Endodermal cell (in vitro differentiated cells): Measurements from ENCODE around the gene TRIM13. TPM values are rescaled to one million over a fixed set of nuclear protein-coding genes. Genes with fewer than 3 reads are reported as not detected.
A peak's percentile ranks its signal among the peaks of the same experiment; 100 is the strongest.

Experiments
- DNase-seq: peaks from one replicate; pipeline ENCODE4 v3.0.0-alpha.2; 2017
- H3K27ac ChIP-seq: 2 replicates; pipeline ENCODE4 v1.5.1; 2013; ENCODE audit warnings: mild to moderate bottlenecking, low read depth, low read length, moderate library complexity
- H3K27me3 ChIP-seq: 2 replicates; pipeline ENCODE4 v1.6.1; 2013; ENCODE audit warnings: mild to moderate bottlenecking, low read length, moderate library complexity; ENCODE audit not compliant: insufficient read depth, control insufficient read depth, poor library complexity, severe bottlenecking
- H3K36me3 ChIP-seq: 2 replicates; pipeline ENCODE4 v1.7.0; 2013; ENCODE audit warnings: mild to moderate bottlenecking, low read length, moderate library complexity; ENCODE audit not compliant: control insufficient read depth, insufficient read depth
- H3K4me1 ChIP-seq: one replicate; pipeline ENCODE4 v1.7.0; 2013; ENCODE audit warnings: low read length; ENCODE audit not compliant: control insufficient read depth, insufficient read depth
- H3K4me3 ChIP-seq: 2 replicates; pipeline ENCODE4 v1.5.1; 2013; ENCODE audit warnings: mild to moderate bottlenecking, low read length, moderate library complexity
- H3K9ac ChIP-seq: 2 replicates; pipeline ENCODE4 v1.6.1; 2013; ENCODE audit warnings: mild to moderate bottlenecking, low read length, moderate library complexity; ENCODE audit not compliant: poor library complexity, severe bottlenecking; ENCODE audit errors: extremely low read depth
- H3K9me3 ChIP-seq: 2 replicates; pipeline ENCODE4 v1.6.1; 2013; ENCODE audit warnings: mild to moderate bottlenecking, low read length, moderate library complexity; ENCODE audit not compliant: control insufficient read depth
- H3K27ac Mint-ChIP-seq: 2 replicates; pipeline ENCODE4 v1.8.0; 2020; ENCODE audit warnings: mixed read lengths
- H3K27me3 Mint-ChIP-seq: 2 replicates; pipeline ENCODE4 v1.8.0; 2021; ENCODE audit warnings: mild to moderate bottlenecking, mixed read lengths; ENCODE audit not compliant: insufficient read depth
- H3K36me3 Mint-ChIP-seq: 2 replicates; pipeline ENCODE4 v1.8.0; 2020; ENCODE audit warnings: low read depth, mixed read lengths
- H3K4me1 Mint-ChIP-seq: 2 replicates; pipeline ENCODE4 v1.8.0; 2020; ENCODE audit warnings: mixed read lengths
- H3K4me3 Mint-ChIP-seq: 2 replicates; pipeline ENCODE4 v1.8.0; 2020; ENCODE audit warnings: mild to moderate bottlenecking, moderate library complexity, mixed read lengths
- H3K9me3 Mint-ChIP-seq: 2 replicates; pipeline ENCODE4 v1.8.0; 2020; ENCODE audit warnings: mild to moderate bottlenecking, mixed read lengths
- CTCF ChIP-seq: fragments of 200-600 bp; sonication (generic); conservative IDR thresholded peaks from 2 replicates; pipeline ENCODE4 v1.5.0; 2021; ENCODE audit warnings: antibody characterized with exemption, mild to moderate bottlenecking
- WGBS, 2 experiments: methylation state at CpG; one replicate each; pipeline versions ENCODE4 v1.1.5 to v1.1.7; 2013; ENCODE audit warnings: missing lambda C conversion rate in 2 of 2, mixed read lengths in 1 of 2; ENCODE audit not compliant: insufficient coverage in 1 of 2, insufficient read length in 1 of 2; 5-methylcytosine and 5-hydroxymethylcytosine counted together
- total RNA-seq, 2 donors: library from RNA; stranded (reverse); fragmentation: NEBNext Ultra II Directional in 1 of 2; extraction: Animal tissue kit (Norgen Biotek cat#: 25700) in 1 of 2; gene quantifications; 2 replicates in 1 of 2; 3 replicates in 1 of 2; pipeline ENCODE4 v1.2.1, GENCODE V29; 2021

Gene TRIM13
- total RNA-seq, 2 donors from 2014 or later = 44.3 TPM

GRCh38 chr13:49975826-49976225, 21.0 kb upstream of the TRIM13 start:
- no peak overlapping the region for H3K4me3 ChIP-seq
- WGBS, 2 experiments = 100% methylated on average over 1 of the region's 1 CpG; no CpG with 5 or more reads in 1 of the 2 experiments
- TF ChIP-seq CTCF = no peak
- Mint-ChIP-seq H3K4me3 (no peak overlapping the region), H3K4me1 (no peaks in the 10 kb centered on the region), H3K9me3 (no peaks in the 10 kb centered on the region), H3K27ac (no peak overlapping the region), H3K36me3 (no peaks in the 10 kb centered on the region), H3K27me3 (no peaks in the 10 kb centered on the region)
- no peaks in the 10 kb centered on the region for H3K9me3 ChIP-seq
- no peaks in the 10 kb centered on the region for H3K4me1 ChIP-seq
- no peaks in the 10 kb centered on the region for H3K27me3 ChIP-seq
- no peaks in the 10 kb centered on the region for H3K36me3 ChIP-seq
- no peak for DNase-seq
- H3K9ac ChIP-seq = no peak overlapping the region
- no peak overlapping the region for H3K27ac ChIP-seq

GRCh38 chr13:49976314-49977258, 20.3 kb upstream of the TRIM13 start:
- no peaks in the 10 kb centered on the region for H3K36me3 Mint-ChIP-seq
- H3K27me3 Mint-ChIP-seq = no peaks in the 10 kb centered on the region
- no peaks in the 10 kb centered on the region for H3K4me1 Mint-ChIP-seq
- Histone ChIP-seq H3K9ac (no peak overlapping the region), H3K4me3 (no peak overlapping the region), H3K27me3 (no peaks in the 10 kb centered on the region), H3K27ac (no peak overlapping the region), H3K36me3 (no peaks in the 10 kb centered on the region), H3K9me3 (no peaks in the 10 kb centered on the region), H3K4me1 (no peaks in the 10 kb centered on the region)
- no peak overlapping the region for H3K27ac Mint-ChIP-seq
- H3K4me3 Mint-ChIP-seq = no peak overlapping the region
- peak; percentile 88 for DNase-seq
- WGBS, 2 experiments = 56 to 80% methylated on average over 5 to 8 of the region's 8 CpGs
- no peaks in the 10 kb centered on the region for H3K9me3 Mint-ChIP-seq
- peak; percentile 95 for TF ChIP-seq CTCF

GRCh38 chr13:49977992-49978391, 18.9 kb upstream of the TRIM13 start:
- Histone ChIP-seq H3K4me1 (no peaks in the 10 kb centered on the region), H3K27me3 (no peaks in the 10 kb centered on the region), H3K9me3 (no peaks in the 10 kb centered on the region), H3K27ac (no peak overlapping the region), H3K36me3 (no peaks in the 10 kb centered on the region), H3K4me3 (no peak overlapping the region), H3K9ac (no peak overlapping the region)
- no peak for TF ChIP-seq CTCF
- Mint-ChIP-seq H3K4me3 (no peak overlapping the region), H3K9me3 (no peaks in the 10 kb centered on the region), H3K4me1 (no peaks in the 10 kb centered on the region), H3K27me3 (no peaks in the 10 kb centered on the region), H3K36me3 (no peaks in the 10 kb centered on the region), H3K27ac (no peak overlapping the region)
- WGBS, 2 experiments = 87% methylated on average over 3 of the region's 3 CpGs; no CpG with 5 or more reads in 1 of the 2 experiments
- DNase-seq = no peak
